ENCODE data around the gene KRTAP10-1. TPM values are rescaled to one million over a fixed set of nuclear protein-coding genes. Genes with fewer than 3 reads are reported as not detected.
A peak's percentile ranks its signal among the peaks of the same experiment; 100 is the strongest.

Gene KRTAP10-1
- total RNA-seq, 1 donor from 2014 or later = not detected

- no peak overlapping the region for H3K4me3 ChIP-seq
- DNase-seq (peak; percentile 39), ATAC-seq (no peak)
These were observed 17.7 kb upstream of the KRTAP10-1 start for GRCh38 chr21:44557491-44558328.

GRCh38 chr21:44556879-44557278 lies 16.9 kb upstream of the KRTAP10-1 start:
- TF ChIP-seq CTCF (IDR thresholded peaks at IDR 0.05) = no peak
- intact Hi-C loops (cut with DNase I) = no loop called here

More at GRCh38 chr21:44557491-44558328, 17.7 kb upstream of the KRTAP10-1 start:
- no peak for TF ChIP-seq CTCF (IDR thresholded peaks at IDR 0.05)
- H3K4me1 ChIP-seq = no peaks in the 10 kb centered on the region
- H3K36me3 ChIP-seq = no peaks in the 10 kb centered on the region
- H3K27ac ChIP-seq = no peak overlapping the region
- H3K9me3 ChIP-seq = no peaks in the 10 kb centered on the region
- intact Hi-C loops (cut with DNase I) = no loop called here
- peaks cover 10% of the 10 kb centered on the region for H3K27me3 ChIP-seq (ENCODE audit: low read depth)

GRCh38 chr21:44555200-44555875 lies 15.3 kb upstream of the KRTAP10-1 start:
- H3K36me3 ChIP-seq = no peaks in the 10 kb centered on the region
- no peak overlapping the region for H3K4me3 ChIP-seq
- no peaks in the 10 kb centered on the region for H3K4me1 ChIP-seq
- ATAC-seq (peak in 1 of 2 donors; percentile 21), DNase-seq (peak; percentile 14)
- H3K9me3 ChIP-seq = no peaks in the 10 kb centered on the region
- TF ChIP-seq CTCF (IDR thresholded peaks at IDR 0.05) = no peak
- intact Hi-C loops (cut with DNase I) = no loop called here
- H3K27me3 ChIP-seq (ENCODE audit: low read depth) = peaks cover 10% of the 10 kb centered on the region
- H3K27ac ChIP-seq = no peak overlapping the region

More at GRCh38 chr21:44556879-44557278, 16.9 kb upstream of the KRTAP10-1 start:
- no peak overlapping the region for H3K4me3 ChIP-seq
- no peaks in the 10 kb centered on the region for H3K9me3 ChIP-seq
- no peak for ATAC-seq
- H3K27ac ChIP-seq = no peak overlapping the region
- no peaks in the 10 kb centered on the region for H3K4me1 ChIP-seq
- no peak for DNase-seq
- H3K27me3 ChIP-seq (ENCODE audit: low read depth) = peaks cover 10% of the 10 kb centered on the region
- no peaks in the 10 kb centered on the region for H3K36me3 ChIP-seq

GRCh38 chr21:44552681-44553080 lies 12.7 kb upstream of the KRTAP10-1 start:
- Histone ChIP-seq H3K9me3 (no peaks in the 10 kb centered on the region), H3K36me3 (no peaks in the 10 kb centered on the region), H3K4me1 (no peaks in the 10 kb centered on the region), H3K4me3 (no peak overlapping the region), H3K27ac (no peak overlapping the region), H3K27me3 (ENCODE audit: low read depth) (peaks cover 3% of the 10 kb centered on the region)
- ATAC-seq (no peak), DNase-seq (peak; percentile 28)
- intact Hi-C loops (cut with DNase I) = no loop called here
- no peak for TF ChIP-seq CTCF (IDR thresholded peaks at IDR 0.05)

- Histone ChIP-seq H3K27me3 (ENCODE audit: low read depth) (no peaks in the 10 kb centered on the region), H3K36me3 (no peaks in the 10 kb centered on the region), H3K4me3 (no peak overlapping the region), H3K4me1 (no peaks in the 10 kb centered on the region), H3K9me3 (no peaks in the 10 kb centered on the region), H3K27ac (no peak overlapping the region)
- no peak for ATAC-seq
- intact Hi-C loops (cut with DNase I) = no loop called here
- no peak for DNase-seq
- TF ChIP-seq CTCF (IDR thresholded peaks at IDR 0.05) = no peak
These were observed 12.1 kb upstream of the KRTAP10-1 start for GRCh38 chr21:44552136-44552535.

Data from lower lobe of right lung (tissue), 2 donors.